GM21423 (cell line): ENCODE results near the gene LCP2.
A peak's percentile ranks its signal among the peaks of the same experiment; 100 is the strongest.
"Not testable (repeated sequence)": the region's sequence is repeated elsewhere in the genome, so short reads cannot be mapped to it uniquely, and the experiment has no call there.

Source experiments
- ATAC-seq: cut with Tn5 transposase; IDR thresholded peaks from one replicate; pipeline ENCODE4 v1.9.1; 2021; ENCODE audit warnings: mild to moderate bottlenecking, moderate library complexity; ENCODE audit not compliant: unreplicated experiment

Gene LCP2

GRCh38 chr5:170251462-170251861, 46.1 kb downstream of the LCP2 start:
- no peak for ATAC-seq

DNA sequence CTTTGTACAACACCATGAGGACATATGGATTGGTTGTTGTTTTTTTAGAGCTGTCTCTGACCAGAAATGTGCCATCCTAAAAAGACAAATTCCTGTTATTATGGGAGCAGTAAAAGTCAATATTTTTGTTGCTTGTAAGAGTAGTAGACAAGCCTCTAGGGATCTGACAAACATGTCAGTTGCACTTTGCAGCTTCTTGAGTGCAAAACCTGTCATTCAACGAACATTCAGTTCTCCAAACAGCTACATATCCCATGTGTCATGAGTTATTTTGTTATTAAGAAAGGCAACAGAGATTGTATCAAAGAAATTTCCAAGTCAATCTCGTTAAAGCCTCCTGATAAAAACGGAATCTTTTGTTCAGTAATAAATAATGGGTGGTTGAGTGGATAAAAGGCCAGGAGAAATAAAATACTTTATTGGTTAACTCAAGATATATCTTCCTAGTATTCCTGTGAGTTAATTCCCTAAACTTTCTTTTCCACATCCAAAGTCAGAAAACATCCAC, 46.7 kb downstream of the LCP2 start:
- no peak for ATAC-seq

- ATAC-seq: no peak
Measured at GRCh38 chr5:170249355-170249754, 48.2 kb downstream of the LCP2 start.

GRCh38 chr5:170248931-170249227, 48.7 kb downstream of the LCP2 start:
- not testable (repeated sequence) for ATAC-seq

GRCh38 chr5:170248172-170248930, 49.2 kb downstream of the LCP2 start:
- no peak for ATAC-seq

GRCh38 chr5:170247363-170247762, 50.2 kb downstream of the LCP2 start:
- no peak for ATAC-seq

DNA sequence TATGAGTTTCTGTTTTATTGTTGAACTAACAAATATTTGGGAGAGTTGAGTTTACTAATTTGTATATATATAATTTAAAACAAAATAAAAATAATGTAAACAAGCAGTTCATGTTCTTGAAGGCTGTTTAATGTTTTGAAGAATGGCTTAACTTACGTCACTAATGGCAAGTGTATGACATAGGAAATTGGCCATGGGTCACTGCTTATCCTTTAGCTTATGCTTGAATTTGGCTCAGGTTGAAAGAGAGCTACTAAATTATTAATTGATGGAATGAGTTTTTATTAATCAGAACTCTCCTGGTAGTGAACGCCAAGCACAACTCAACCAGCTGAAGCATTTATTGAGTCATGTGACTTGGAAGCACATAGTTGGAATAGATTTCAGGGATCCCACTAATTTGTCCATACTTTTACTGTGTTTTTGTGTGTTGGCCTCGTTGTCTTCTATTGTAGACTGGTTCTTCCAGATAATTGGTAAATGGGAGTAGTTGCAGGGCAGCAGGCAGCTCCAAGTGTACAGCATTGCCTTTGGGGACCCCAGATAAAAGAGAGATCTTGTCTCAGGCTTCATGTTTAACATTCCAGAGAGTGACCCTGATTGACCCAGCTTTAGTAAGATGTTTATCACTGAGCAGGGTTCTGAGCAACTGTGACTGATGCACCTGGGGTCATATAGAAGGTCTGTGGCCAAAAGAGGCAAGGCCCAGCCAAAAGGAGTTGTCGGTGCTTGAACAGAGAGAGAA, 51.3 kb downstream of the LCP2 start:
- ATAC-seq: no peak

- ATAC-seq: not testable (repeated sequence)
Measured at GRCh38 chr5:170245436-170245835, 52.1 kb downstream of the LCP2 start.

DNA sequence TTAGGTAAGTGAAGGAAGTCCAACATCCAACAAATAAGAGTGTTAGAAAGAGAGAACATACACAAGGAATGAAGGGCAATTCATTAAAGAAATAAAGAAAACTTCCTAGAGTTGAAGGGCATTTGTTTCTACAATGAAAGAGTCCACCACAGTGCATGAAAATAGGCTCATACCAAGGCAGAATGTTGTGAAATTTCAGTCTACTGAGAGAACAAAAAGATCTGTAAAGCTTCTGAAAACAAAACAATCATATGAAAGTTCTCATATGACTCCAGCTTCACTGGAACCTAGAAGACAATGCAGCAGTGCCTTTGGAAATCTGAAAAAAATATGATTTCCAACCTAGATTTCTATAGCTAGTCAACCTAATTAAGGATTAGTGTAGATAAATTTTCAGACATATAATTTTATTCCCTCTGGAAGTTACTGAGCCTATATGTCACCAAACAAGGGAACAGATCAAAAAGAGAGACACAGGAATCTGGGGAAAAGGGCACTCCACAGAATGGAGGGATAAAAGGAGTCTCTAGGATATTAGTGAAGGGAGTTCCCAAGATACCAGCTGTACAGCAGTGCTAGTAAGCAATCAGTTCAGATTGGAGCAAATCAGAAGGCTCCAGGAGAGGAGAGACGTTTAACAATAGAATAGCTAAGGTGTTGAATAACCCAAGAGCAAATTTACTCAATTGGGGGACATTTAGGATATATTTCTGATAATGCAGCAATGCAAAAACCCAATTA, 59.0 kb downstream of the LCP2 start:
- ATAC-seq: no peak

- ATAC-seq: peak; percentile 46
Measured at GRCh38 chr5:170235876-170236864, 61.4 kb downstream of the LCP2 start.

DNA sequence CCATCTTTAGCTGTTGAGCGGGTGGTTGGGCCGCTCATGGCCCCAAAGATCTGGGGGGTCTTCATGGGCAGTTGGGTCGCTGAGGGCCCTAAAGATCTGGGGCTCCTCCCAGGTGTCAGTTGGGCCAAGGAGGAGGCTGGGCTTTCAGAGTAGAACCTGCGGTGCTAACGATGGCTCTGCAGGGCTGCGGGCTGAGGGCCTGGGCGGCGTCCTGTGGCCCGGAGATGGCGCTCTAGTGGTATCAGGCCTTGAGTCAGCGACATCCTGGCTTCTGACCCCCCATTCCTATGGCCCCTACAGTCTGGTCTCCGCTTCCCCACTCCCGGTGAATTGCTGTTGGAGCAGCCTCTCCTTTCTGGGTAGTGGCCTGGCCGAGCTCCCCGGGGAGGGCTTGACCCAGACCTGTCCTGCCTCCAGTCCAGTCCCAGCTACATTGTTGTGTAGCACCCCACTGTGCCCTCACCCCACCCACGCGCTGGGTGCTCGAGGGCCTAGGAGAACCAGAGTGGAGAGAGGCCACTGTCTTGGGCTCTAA, 64.2 kb downstream of the LCP2 start:
- ATAC-seq: no peak

DNA sequence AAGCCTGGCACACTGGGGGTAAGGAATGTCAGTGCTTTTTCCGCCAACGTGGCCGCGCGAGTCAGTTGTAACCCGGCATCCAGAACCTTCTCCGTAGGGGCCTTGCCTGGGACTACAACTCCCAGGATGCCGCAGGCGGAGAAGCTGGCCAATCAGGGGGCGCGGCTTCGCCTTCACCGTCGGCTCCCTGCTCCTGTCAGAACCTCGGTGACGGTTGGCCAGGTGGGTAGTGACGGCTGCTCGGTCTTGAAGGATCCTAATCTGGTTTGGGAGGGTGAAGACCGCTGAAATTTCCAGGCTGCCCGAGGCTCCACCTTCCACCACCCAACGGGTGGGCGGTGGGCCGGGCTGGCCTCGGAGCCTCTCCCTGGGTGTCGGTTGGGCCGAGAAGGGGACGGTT, 64.8 kb downstream of the LCP2 start, which contains the start of gene C5orf58:
Gene C5orf58, plus strand, starts transcription at position 200 of the 400 bp plus-strand sequence. CDS start 1,992 bp downstream, outside the sequence.
- ATAC-seq: no peak

GRCh38 chr5:170228762-170229435, 68.7 kb downstream of the LCP2 start:
- ATAC-seq: no peak

- ATAC-seq: no peak
Measured at GRCh38 chr5:170226661-170227060, 70.9 kb downstream of the LCP2 start.

DNA sequence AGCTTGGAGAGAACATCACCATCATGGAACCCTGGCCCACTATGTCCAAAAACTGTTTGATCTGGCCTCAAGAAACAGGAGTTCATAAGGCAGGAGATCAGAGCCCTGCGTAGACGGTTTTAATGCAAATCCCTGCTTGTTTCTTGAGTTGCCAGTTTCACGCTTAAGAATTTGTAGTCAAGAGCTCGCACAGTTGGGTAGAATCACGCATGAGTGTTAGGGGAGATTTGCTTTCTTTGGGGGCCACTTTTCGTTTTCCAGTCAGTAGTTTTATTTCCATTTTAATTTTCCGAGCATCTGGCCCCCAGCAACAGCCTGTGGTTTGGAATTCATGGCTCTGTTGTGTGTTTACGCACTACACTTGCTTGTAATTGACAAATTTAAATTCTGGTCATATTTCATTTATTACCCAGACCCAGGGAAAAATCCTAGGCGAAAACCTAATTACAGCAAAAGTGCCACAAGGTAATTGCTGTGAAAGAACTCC, 71.4 kb downstream of the LCP2 start:
- no peak for ATAC-seq

GRCh38 chr5:170225326-170226128, 72.0 kb downstream of the LCP2 start:
- peak; percentile 56 for ATAC-seq

DNA sequence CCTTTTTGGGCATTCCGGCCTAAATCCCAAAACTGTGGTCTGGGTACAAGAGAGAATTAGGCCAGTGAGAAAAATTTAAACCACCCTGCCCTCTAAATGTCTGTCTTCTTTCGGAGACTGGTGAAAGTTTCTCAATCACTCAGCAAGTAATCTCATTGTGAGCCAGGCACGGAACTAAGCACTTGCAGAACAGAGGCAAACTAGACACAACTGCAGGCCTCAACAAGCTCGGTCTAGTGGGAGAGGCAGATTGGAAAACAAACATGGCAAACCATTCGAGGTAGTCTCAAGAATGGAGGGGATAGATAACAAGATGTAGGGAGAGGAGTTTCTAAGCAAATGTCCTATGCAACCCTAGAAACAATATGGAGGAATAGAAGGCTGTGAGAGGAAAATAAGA, 73.7 kb downstream of the LCP2 start:
- ATAC-seq: no peak

GRCh38 chr5:170223360-170223759, 74.2 kb downstream of the LCP2 start:
- ATAC-seq: no peak
